ENCODE data around the gene ERC2. TPM values are rescaled to one million over a fixed set of nuclear protein-coding genes. Genes with fewer than 3 reads are reported as not detected.

Gene ERC2
- total and polyA plus RNA-seq, 2 of the 8 experiments (the other 6 are each of a cell fraction or from before 2014, with no cell fraction given), result 16.4 to 22.8 TPM

GRCh38 chr3:55902221-55902900 is 565.9 kb downstream of the ERC2 start (continued):
- TF ChIP-seq SUZ12 (IDR thresholded peaks at IDR 0.05; ENCODE audit: low read length) (no peak), MAX (IDR thresholded peaks at IDR 0.05) (no peak), GABPA (IDR thresholded peaks at IDR 0.05; ENCODE audit: borderline replicate concordance, insufficient read depth, low read length) (no peak), ATF2 (IDR thresholded peaks at IDR 0.05; ENCODE audit: low read length) (no peak), RAD21 (IDR thresholded peaks at IDR 0.05 in 1 of 2, conservative IDR thresholded peaks at IDR 0.05 in 1 of 2; ENCODE audit: low read depth in 2 of 2, low read length in 2 of 2) (no peak), SP4 (IDR thresholded peaks at IDR 0.05; ENCODE audit: low read length) (no peak)

All from H1 (cell line).